ENCODE data around the gene NHLH1. TPM values are rescaled to one million over a fixed set of nuclear protein-coding genes. Genes with fewer than 3 reads are reported as not detected.

NHLH1 gene
- total RNA-seq, 3 donors from 2014 or later (not counting 1 experiment from before 2014, with no cell fraction given): 0.13 to 0.16 TPM; not detected in 1

GRCh38 chr1:160421881-160422280 is 55.0 kb downstream of the NHLH1 start:
- no peaks in the 10 kb centered on the region for H3K4me1 ChIP-seq (ENCODE audit: control insufficient read depth, insufficient read depth, low read length)
- H3K4me1 Mint-ChIP-seq: no peaks in the 10 kb centered on the region
- no peaks in the 10 kb centered on the region for H3K27me3 ChIP-seq (ENCODE audit: control insufficient read depth, insufficient read depth, low read length)
- no peaks in the 10 kb centered on the region for H3K9me3 ChIP-seq (ENCODE audit: control insufficient read depth, insufficient read depth, low read length)
- no peak overlapping the region for H3K27ac Mint-ChIP-seq
- TF ChIP-seq CTCF (IDR thresholded peaks at IDR 0.05): no peak
- H3K4me3 ChIP-seq (ENCODE audit: low read length): no peak overlapping the region
- ATAC-seq (no peak), DNase-seq (no peak)
- H3K27ac ChIP-seq (ENCODE audit: low read length): no peak overlapping the region
- intact Hi-C loops (cut with micrococcal nuclease): no loop called here
- WGBS (ENCODE audit: insufficient coverage): 83% methylated on average over 5 of the region's 5 CpGs
- H3K9me3 Mint-ChIP-seq: no peaks in the 10 kb centered on the region
- no peaks in the 10 kb centered on the region for H3K27me3 Mint-ChIP-seq (ENCODE audit: low read depth in 2 of 2)
- no peaks in the 10 kb centered on the region for H3K36me3 ChIP-seq (ENCODE audit: control insufficient read depth, insufficient read depth, low read length)
- no peak overlapping the region for H3K4me3 Mint-ChIP-seq
- no peaks in the 10 kb centered on the region for H3K36me3 Mint-ChIP-seq

Other genes starting within 250 kb of the NHLH1 start
- gene ATP1A4, start 215.5 kb upstream of the NHLH1 start, total RNA-seq: not detected
- not detected for gene CASQ1, start 176.5 kb upstream of the NHLH1 start, total RNA-seq
- gene PEA15, start 161.7 kb upstream of the NHLH1 start, total RNA-seq: 10 to 100 TPM; 25.3 to 27.9 (median 25.5) TPM
- 100 to 1,000 TPM; 189 to 201 (median 189) TPM for gene DCAF8, start 104.5 kb upstream of the NHLH1 start, total RNA-seq
- 10 to 100 TPM; 41.5 to 48.8 (median 47.8) TPM for gene PEX19, start 81.9 kb upstream of the NHLH1 start, total RNA-seq
- 100 to 1,000 TPM; 140 to 167 (median 148) TPM for gene COPA, start 23.8 kb upstream of the NHLH1 start, total RNA-seq
- 100 to 1,000 TPM; 104 to 140 (median 110) TPM for gene NCSTN, start 23.7 kb upstream of the NHLH1 start, total RNA-seq
- gene VANGL2, start 33.5 kb downstream of the NHLH1 start, total RNA-seq: under 1 TPM in 1 of 3 donors, not detected in 2; 0.08 TPM
- 10 to 100 TPM; 66.7 to 88.2 (median 68.1) TPM for gene SLAMF6, start 156.2 kb downstream of the NHLH1 start, total RNA-seq
- 10 to 100 TPM; 11.1 to 56.7 (median 12.9) TPM for gene CD84, start 212.4 kb downstream of the NHLH1 start, total RNA-seq